UCSD-AML1 (cell line): ENCODE data around the gene ADCYAP1R1.
"Not testable (repeated sequence)": the region's sequence is repeated elsewhere in the genome, so short reads cannot be mapped to it uniquely, and the experiment has no call there.

Experiments
- DNase-seq: peaks from one replicate; lab custom pipeline; 2025; ENCODE audit not compliant: unreplicated experiment; lab: John Stamatoyannopoulos, UW

The ADCYAP1R1 gene

DNA sequence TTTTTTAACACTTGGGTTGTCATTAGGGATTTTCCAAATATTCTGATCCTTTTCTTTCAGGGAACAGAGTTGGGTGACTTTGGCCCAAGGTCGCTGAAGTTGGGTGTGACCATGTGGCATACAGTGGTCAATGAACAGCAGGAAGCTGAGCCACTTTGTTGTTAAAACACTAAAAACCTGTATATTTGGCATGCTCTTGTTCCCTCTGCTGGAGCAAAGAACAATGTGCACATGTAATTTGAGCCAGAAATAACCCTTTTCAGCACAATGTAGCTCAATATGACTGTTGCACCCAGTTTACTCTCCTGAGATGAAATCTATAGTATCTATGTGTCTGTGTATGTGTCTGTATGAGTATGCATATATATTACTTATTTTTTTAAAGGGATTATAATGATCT lies 74.9 kb downstream of the ADCYAP1R1 start:
- no peak for DNase-seq

DNA sequence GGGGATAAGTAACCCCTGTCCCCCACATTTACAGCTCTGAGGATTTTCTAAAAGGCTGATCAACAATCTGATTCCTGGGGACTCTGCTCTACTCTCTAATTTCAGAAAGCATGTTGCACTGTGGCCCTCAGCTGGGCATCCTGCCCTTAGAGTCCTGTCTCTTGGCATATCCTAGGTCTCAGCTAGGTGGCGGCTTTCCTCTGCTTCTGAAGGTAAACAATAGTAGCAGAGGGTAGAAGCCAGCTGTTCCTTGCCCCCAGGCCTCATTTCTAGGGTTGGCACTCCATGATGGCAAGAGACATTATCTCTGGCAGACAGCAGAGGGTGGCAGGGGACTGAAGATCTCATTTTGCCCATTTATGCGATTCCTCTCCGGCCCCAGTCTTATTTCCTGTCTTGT lies 77.0 kb downstream of the ADCYAP1R1 start:
- no peak for DNase-seq

DNA sequence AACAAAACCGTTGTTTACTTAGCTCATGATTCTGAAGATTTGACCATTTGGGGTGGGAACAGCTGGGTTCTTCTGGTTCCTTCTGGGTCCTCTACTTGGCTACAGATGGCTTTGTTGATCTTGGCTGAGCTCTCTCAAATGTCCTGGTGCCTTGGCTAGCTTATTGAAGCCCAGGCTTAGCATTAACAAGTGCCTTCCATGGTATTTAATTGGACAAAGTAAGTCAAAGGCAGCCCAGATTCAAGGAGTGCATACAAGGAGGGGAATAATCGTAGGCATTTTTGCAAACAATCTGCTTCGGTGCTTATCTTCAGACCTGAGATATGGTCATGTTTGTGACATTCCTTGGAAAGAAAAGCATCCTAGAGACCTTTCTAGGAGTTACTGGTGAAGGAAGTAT lies 81.4 kb downstream of the ADCYAP1R1 start:
- DNase-seq, result no peak

DNA sequence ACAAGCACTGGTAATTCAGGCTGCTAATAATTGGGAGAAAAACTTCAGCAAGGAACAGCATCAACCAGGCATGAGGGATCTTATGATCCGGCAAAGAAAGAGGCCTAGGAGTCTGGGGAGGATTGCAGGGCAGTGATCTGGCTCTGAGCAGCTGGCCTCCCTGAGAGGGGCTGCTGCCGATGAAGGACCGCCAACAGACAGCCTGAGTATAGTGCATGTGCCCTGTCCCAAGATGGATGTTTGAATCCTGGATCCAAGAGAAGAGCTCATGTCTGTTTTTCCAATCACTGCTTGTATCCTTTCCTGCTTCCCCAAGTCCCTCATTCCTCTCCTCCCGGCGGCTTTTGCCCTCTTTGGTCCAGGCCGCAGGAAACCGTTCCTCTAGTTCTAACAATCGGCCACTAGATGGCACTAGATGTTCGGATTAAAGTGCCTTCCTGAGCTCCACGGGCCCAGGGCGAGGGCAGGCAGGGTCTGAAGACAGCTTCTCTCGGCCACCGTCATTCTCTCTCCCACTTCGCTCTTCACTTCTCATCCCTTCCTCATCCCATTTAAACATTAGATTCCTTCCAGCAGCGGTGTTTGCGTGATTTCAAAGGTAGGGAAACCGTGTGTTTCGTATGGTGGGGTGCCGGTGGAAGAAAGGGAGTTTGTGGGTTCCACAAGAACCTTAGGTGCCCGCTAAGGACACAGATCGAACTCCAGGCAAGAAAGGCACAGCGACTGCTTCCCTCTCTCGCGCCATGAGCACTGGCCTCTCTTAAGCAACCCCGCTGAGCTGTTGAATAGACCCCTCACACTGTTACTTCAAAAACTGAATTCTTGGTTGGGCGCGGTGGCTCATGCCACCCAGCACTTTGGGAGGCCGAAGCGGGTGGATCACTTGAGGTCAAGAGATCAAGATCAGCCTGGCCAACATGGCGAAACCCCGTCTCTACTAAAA lies 82.4 kb downstream of the ADCYAP1R1 start:
- DNase-seq, result peak; percentile 15

DNA sequence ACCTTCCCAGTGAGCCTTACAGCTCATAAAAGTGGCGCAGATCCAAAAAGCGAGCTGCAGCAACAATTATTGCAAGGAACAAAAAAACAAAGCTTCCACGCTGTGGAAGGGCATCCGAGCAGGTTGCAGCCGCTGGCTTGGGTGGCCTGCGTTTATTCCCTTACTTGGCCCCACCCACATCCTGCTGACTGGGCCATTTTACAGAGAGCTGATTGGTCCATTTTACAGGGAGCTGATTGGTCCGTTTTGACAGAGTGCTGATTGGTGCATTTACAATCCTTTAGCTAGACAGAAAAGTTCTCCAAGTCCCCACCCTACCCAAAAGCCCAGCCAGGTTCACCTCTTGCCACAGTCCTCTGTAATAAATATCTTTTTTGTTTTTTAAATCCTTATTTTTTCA lies 85.1 kb downstream of the ADCYAP1R1 start:
- DNase-seq, result no peak

DNA sequence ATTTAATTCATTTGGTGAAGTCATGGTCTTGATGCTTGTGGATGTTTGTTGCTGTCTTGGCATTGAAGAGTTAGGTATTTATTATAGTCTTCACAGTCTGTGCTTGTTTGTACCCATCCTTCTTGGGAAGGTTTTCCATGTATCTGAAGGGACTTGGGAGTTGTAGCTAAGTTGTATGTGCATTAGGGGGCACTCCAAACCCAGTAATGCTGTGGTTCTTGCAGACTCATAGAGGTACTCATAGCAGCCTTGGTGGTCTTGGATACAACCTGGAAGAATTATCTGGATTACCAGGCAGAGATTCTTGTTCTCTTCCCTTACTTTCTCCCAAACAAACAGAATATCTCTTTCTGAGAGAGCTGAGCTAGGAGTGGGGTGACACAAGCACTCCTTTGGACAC lies 93.2 kb downstream of the ADCYAP1R1 start:
- no peak for DNase-seq

DNA sequence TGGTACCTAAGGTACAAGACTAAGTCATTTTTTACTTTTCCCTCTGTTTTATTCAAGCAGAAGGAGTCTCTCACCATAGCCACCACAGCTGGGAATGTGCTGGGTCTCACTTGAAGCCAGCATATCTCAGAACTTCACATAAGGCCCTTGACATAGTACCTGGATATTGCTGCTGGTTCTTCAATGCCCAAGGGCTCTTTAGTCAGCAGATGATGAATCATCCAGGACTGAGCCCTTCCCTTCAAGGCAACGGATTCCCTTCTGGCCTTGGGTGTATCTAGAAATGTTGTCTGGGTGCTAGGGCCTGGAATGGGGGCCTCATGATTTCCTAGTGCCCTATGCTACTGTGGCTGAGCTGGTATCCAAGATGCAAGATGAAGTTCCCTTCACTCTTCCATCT lies 93.9 kb downstream of the ADCYAP1R1 start:
- no peak for DNase-seq

DNA sequence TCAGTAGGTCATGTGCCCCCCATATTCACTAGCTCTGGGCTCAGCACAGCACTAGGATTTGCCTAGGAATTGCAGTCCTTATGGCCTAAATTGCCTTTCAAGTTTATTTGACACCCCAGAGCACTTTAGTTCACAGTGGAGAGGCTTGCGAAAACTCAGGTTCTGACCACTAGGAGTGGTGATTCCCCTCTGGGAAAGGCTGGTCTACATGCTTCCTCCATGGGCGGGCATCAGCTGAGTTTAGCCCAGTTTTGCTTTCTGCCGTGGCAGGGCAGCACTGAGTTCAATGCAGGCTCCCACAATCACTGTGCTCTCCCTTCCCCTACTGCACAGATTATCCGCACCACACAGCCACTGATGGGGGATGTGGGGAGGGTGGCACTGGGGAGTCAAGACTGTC lies 94.4 kb downstream of the ADCYAP1R1 start:
- DNase-seq, result no peak

DNA sequence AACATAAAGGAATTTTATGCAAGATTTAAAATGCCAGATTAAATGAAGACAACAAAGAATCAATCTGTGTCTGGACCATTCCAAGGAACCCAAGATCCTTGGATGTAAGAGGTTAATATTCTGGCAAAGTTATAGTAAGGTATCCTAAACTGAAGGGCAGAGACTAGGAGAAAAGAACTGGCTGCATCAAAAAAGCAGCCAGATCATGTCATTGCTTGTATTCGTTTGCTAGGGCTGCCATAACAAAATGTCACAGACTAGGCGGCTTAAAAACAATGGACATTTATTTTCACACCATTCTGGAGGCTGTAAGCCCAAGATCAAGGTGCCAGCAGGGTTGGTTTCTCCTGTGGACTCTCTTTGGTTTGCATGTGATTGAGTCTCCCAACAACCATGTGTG lies 99.7 kb downstream of the ADCYAP1R1 start:
- no peak for DNase-seq

DNA sequence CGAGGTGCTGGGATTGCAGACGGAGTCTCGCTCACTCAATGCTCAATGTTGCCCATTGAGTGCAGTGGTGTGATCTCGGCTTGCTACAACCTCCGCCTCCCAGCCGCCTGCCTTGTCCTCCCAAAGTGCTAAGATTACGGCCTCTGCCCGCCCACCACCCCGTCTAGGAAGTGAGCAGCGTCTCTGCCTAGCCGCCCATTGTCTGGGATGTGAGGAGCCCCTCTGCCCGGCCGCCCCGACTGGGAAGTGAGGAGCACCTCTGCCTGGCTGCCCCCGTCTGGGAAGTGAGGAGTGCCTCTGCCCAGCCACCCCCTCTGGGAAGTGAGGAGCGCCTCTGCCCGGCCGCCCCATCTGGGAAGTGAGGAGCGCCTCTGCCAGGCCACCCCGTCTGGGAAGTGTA lies 101.2 kb downstream of the ADCYAP1R1 start:
- DNase-seq, result not testable (repeated sequence)

DNA sequence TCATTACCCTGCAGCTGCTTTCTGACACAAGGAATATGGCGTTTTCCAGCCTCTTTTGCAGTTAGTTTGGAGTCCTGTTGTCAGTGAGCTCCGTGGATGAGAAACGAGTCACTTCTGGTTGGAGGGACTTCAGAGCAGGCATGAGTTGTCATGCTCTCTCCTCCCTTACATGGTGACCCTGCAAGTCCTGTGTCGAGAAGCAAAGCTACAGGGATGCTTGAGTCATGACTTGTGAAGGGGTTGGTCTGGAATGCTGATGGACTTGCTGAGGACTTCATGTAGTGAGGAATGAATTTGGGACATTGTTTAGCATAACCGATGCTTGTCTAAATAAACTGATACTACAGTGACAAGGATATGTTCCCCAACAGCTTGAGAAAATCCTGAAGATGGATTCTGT lies 108.8 kb downstream of the ADCYAP1R1 start:
- DNase-seq, result no peak
